ENCODE results near the gene PGGT1B. TPM values are rescaled to one million over a fixed set of nuclear protein-coding genes. Genes with fewer than 3 reads are reported as not detected.

The PGGT1B gene
- total and polyA plus RNA-seq, 2 of the 8 experiments (the other 6 are each of a cell fraction or from before 2014, with no cell fraction given): 1.9 to 43.1 TPM

DNA sequence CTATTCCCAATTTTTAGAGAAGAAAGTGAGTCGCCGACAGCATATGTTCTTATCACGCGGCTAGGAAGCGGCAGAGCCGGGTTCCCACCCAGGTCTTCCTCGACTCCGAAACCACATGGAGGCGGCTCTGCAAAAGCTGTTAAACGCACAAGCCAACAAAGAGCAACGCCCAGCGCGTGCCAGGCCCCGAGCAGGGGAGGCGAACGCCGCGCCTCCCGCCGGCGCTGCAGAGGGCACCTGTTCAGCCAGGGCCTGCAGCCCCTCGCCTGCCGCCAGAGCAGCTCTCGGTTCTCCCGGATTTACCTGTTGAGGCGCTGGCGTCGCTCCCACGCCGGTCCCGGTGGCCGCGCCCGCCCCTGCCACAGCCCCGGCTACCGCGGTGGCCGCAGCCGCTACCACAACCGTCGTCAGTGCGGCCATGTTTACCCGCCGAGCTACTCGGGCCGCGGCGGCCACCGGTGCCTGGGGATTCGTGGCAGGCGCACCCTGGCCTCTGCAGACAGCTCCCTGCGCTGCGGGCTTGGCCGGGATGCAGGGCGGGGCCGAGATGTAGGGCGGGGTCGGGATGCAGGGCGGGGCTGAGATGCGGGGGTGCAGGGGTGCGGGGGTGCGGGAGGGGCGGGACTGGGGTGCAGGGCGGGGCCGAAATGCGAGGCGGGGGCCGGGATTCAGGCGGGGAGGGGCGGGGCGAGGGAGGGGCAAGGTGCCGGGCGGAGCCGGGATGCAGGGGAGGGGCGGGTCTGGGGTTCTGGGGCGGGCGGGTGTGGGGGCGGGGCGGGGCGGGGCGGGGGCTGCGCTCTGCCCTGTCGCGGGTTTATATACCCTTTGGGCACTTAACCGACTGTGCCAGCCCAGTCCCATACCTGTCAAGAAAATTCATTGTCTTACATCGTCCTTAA, 33.7 kb upstream of the PGGT1B start, which contains the start of gene CCDC112 (continued):
- TF ChIP-seq, protein P1, sequence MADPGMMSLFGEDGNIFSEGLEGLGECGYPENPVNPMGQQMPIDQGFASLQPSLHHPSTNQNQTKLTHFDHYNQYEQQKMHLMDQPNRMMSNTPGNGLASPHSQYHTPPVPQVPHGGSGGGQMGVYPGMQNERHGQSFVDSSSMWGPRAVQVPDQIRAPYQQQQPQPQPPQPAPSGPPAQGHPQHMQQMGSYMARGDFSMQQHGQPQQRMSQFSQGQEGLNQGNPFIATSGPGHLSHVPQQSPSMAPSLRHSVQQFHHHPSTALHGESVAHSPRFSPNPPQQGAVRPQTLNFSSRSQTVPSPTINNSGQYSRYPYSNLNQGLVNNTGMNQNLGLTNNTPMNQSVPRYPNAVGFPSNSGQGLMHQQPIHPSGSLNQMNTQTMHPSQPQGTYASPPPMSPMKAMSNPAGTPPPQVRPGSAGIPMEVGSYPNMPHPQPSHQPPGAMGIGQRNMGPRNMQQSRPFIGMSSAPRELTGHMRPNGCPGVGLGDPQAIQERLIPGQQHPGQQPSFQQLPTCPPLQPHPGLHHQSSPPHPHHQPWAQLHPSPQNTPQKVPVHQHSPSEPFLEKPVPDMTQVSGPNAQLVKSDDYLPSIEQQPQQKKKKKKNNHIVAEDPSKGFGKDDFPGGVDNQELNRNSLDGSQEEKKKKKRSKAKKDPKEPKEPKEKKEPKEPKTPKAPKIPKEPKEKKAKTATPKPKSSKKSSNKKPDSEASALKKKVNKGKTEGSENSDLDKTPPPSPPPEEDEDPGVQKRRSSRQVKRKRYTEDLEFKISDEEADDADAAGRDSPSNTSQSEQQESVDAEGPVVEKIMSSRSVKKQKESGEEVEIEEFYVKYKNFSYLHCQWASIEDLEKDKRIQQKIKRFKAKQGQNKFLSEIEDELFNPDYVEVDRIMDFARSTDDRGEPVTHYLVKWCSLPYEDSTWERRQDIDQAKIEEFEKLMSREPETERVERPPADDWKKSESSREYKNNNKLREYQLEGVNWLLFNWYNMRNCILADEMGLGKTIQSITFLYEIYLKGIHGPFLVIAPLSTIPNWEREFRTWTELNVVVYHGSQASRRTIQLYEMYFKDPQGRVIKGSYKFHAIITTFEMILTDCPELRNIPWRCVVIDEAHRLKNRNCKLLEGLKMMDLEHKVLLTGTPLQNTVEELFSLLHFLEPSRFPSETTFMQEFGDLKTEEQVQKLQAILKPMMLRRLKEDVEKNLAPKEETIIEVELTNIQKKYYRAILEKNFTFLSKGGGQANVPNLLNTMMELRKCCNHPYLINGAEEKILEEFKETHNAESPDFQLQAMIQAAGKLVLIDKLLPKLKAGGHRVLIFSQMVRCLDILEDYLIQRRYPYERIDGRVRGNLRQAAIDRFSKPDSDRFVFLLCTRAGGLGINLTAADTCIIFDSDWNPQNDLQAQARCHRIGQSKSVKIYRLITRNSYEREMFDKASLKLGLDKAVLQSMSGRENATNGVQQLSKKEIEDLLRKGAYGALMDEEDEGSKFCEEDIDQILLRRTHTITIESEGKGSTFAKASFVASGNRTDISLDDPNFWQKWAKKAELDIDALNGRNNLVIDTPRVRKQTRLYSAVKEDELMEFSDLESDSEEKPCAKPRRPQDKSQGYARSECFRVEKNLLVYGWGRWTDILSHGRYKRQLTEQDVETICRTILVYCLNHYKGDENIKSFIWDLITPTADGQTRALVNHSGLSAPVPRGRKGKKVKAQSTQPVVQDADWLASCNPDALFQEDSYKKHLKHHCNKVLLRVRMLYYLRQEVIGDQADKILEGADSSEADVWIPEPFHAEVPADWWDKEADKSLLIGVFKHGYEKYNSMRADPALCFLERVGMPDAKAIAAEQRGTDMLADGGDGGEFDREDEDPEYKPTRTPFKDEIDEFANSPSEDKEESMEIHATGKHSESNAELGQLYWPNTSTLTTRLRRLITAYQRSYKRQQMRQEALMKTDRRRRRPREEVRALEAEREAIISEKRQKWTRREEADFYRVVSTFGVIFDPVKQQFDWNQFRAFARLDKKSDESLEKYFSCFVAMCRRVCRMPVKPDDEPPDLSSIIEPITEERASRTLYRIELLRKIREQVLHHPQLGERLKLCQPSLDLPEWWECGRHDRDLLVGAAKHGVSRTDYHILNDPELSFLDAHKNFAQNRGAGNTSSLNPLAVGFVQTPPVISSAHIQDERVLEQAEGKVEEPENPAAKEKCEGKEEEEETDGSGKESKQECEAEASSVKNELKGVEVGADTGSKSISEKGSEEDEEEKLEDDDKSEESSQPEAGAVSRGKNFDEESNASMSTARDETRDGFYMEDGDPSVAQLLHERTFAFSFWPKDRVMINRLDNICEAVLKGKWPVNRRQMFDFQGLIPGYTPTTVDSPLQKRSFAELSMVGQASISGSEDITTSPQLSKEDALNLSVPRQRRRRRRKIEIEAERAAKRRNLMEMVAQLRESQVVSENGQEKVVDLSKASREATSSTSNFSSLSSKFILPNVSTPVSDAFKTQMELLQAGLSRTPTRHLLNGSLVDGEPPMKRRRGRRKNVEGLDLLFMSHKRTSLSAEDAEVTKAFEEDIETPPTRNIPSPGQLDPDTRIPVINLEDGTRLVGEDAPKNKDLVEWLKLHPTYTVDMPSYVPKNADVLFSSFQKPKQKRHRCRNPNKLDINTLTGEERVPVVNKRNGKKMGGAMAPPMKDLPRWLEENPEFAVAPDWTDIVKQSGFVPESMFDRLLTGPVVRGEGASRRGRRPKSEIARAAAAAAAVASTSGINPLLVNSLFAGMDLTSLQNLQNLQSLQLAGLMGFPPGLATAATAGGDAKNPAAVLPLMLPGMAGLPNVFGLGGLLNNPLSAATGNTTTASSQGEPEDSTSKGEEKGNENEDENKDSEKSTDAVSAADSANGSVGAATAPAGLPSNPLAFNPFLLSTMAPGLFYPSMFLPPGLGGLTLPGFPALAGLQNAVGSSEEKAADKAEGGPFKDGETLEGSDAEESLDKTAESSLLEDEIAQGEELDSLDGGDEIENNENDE (IDR thresholded peaks at IDR 0.05; ENCODE audit: insufficient replicate concordance, low read length): no peak
- TF ChIP-seq BCL11A (IDR thresholded peaks at IDR 0.05; ENCODE audit: low read depth in 2 of 2, low read length in 2 of 2): no peak
- no peak for TF ChIP-seq KDM5A (IDR thresholded peaks at IDR 0.05; ENCODE audit: low read length)
- TF ChIP-seq POLR2AphosphoS5 (IDR thresholded peaks at IDR 0.05; ENCODE audit: low read depth, low read length): peak; percentile 96
- no peak for TF ChIP-seq SP2 (IDR thresholded peaks at IDR 0.05; ENCODE audit: low read length)
- peak; percentile 80 for TF ChIP-seq KDM4A (IDR thresholded peaks at IDR 0.05; ENCODE audit: low read depth, low read length, severe bottlenecking)
- no peak for TF ChIP-seq NANOG (IDR thresholded peaks at IDR 0.05; ENCODE audit: insufficient read depth, low read depth, low read length, poor library complexity, severe bottlenecking)
- 0 out of 2 replicates have a peak, but pooled peaks have one; percentile 6 for TF ChIP-seq SP1 (IDR thresholded peaks at IDR 0.05; ENCODE audit: low read depth, low read length)
- no peak for TF ChIP-seq RFX5 (IDR thresholded peaks at IDR 0.05; ENCODE audit: borderline replicate concordance, low read depth, low read length)
- TF ChIP-seq YY1 (IDR thresholded peaks at IDR 0.05; ENCODE audit: low read depth, low read length): peak; percentile 89

Data from H1 (cell line).